GM23248 (cell line): Measurements from ENCODE around the gene TRIM41.
"Not testable (repeated sequence)": the region's sequence is repeated elsewhere in the genome, so short reads cannot be mapped to it uniquely, and the experiment has no call there.

Experiments used
- EZH2 ChIP-seq: fragments of 200-600 bp; sonication (generic); IDR thresholded peaks from 2 replicates; pipeline ENCODE4 v1.6.1; 2018; ENCODE audit warnings: antibody characterized with exemption, mild to moderate bottlenecking; ENCODE audit not compliant: insufficient read depth, poor library complexity, severe bottlenecking
- EZH2phosphoT487 ChIP-seq: fragments of 200-600 bp; sonication (generic); IDR thresholded peaks from 2 replicates; pipeline ENCODE4 v1.6.1; 2018; ENCODE audit warnings: antibody characterized with exemption, moderate library complexity, mild to moderate bottlenecking, low read depth; ENCODE audit not compliant: insufficient read depth

- TF ChIP-seq EZH2, EZH2phosphoT487: not testable (repeated sequence)
Observed at GRCh38 chr5:181267907-181268306, 44.8 kb downstream of the TRIM41 start.
